Measurements from ENCODE around the gene RALGPS1. TPM values are rescaled to one million over a fixed set of nuclear protein-coding genes. Genes with fewer than 3 reads are reported as not detected.

Gene RALGPS1
- total and polyA plus RNA-seq, 2 of the 13 experiments (the other 11 are each of a cell fraction or from before 2014, with no cell fraction given) = 3.7 to 6.5 TPM

GRCh38 chr9:127136081-127136879 is 221.7 kb downstream of the RALGPS1 start (continued):
- TF ChIP-seq ETS1 (CRISPR knock-in tag; IDR thresholded peaks at IDR 0.05) (no peak), MYNN (CRISPR knock-in tag; IDR thresholded peaks at IDR 0.05; ENCODE audit: low read depth) (no peak), TFDP1 (CRISPR knock-in tag; IDR thresholded peaks at IDR 0.05; ENCODE audit: borderline replicate concordance) (no peak), FOXJ3 (CRISPR knock-in tag; IDR thresholded peaks at IDR 0.05; ENCODE audit: borderline replicate concordance) (no peak), ZNF547 (CRISPR knock-in tag; IDR thresholded peaks at IDR 0.05) (no peak), ZNF143 (CRISPR knock-in tag; IDR thresholded peaks at IDR 0.05) (no peak), ZNF569 (CRISPR knock-in tag; IDR thresholded peaks at IDR 0.05; ENCODE audit: borderline replicate concordance) (no peak)

GRCh38 chr9:127136880-127137639 is 222.5 kb downstream of the RALGPS1 start:
- H3K9ac ChIP-seq (ENCODE audit: insufficient read depth, low read depth, low read length) = no peak overlapping the region
- POLR2A ChIA-PET = no interaction called here
- H3K79me2 ChIP-seq (ENCODE audit: insufficient read depth, low read length) = no peaks in the 10 kb centered on the region
- H3K27ac ChIP-seq (ENCODE audit: extremely low read length, insufficient read depth, low read length) = no peak overlapping the region
- no peak overlapping the region for H2AFZ ChIP-seq (ENCODE audit: low read length)
- BruUV-seq (replicated peaks) = no TSS peak
- no peaks in the 10 kb centered on the region; a peak in 1 of 5 replicates for H3K27me3 ChIP-seq (ENCODE audit: control insufficient read depth in 1 of 2, insufficient read depth in 2 of 2, low read length in 2 of 2)
- DNase-seq (ENCODE audit: low spot score) = no peak
- no peak overlapping the region for H3K4me3 ChIP-seq (replicated peaks in 1 of 3; ENCODE audit: insufficient read depth in 1 of 3, low read depth in 2 of 3, low read length in 3 of 3)
- H4K20me1 ChIP-seq (ENCODE audit: insufficient read depth, low read length) = no peaks in the 10 kb centered on the region
- 61% methylated on average over 5 of the region's 5 CpGs for WGBS (ENCODE audit: low lambda C conversion rate)
- intact Hi-C loops (cut with micrococcal nuclease; ENCODE audit: unreplicated experiment) (no loop called here), in situ Hi-C loops (cut with HindIII; ENCODE audit: extremely low pct_ligation_motif_present, low pct_unique_long_range_greater_than_20kb) (no loop called here)
- CTCF ChIA-PET (ENCODE audit: low intra/inter-chr PET ratio, low total read pairs) = no interaction called here
- ATAC-seq = no peak
- no peak overlapping the region for H3K4me2 ChIP-seq (ENCODE audit: low read depth, low read length)
- FAIRE-seq = no peak
- H3K4me1 ChIP-seq (ENCODE audit: insufficient read depth, low read length) = peaks cover 29% of the 10 kb centered on the region
- no peaks in the 10 kb centered on the region for H3K9me3 ChIP-seq (ENCODE audit: low read length)
- H3K36me3 ChIP-seq (replicated peaks in 1 of 2; ENCODE audit: control insufficient read depth in 1 of 2, insufficient read depth in 2 of 2, low read length in 2 of 2) = no peaks in the 10 kb centered on the region
- TF ChIP-seq HOXA3 (CRISPR knock-in tag; IDR thresholded peaks at IDR 0.05) = no peak
- no peak for TF ChIP-seq DNMT1 (CRISPR knock-in tag; IDR thresholded peaks at IDR 0.05)
- no peak for TF ChIP-seq PBX3 (CRISPR knock-in tag; IDR thresholded peaks at IDR 0.05; ENCODE audit: borderline replicate concordance)
- TF ChIP-seq ZBTB2 (CRISPR knock-in tag; IDR thresholded peaks at IDR 0.05; ENCODE audit: low read depth) = no peak
- TF ChIP-seq ZXDC (CRISPR knock-in tag; IDR thresholded peaks at IDR 0.05) = no peak
- no peak for TF ChIP-seq ZNF629 (CRISPR knock-in tag; conservative IDR thresholded peaks at IDR 0.05)

Measured in HepG2 (cell line).